Measurements from ENCODE around the gene DLG2.

Gene DLG2

DNA sequence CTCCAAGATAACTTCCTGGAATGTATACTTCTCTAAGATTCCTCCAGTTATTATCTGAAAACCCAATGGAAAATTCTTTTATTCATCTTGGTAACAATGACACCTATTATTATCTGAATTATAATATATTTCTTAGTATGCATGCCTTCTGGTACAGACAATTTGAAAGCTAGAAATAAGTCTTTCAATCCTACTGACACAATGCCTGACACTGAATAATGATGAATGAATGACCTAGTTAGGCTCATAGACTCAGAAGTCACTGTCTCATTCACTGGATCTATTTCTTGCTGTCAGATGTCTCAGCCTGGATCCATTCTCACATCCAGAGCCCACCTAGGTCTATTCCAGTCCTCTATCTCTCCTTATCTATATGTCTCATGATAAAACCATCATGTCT, 1214.3 kb downstream of the DLG2 start:
- TF ChIP-seq, protein P1, sequence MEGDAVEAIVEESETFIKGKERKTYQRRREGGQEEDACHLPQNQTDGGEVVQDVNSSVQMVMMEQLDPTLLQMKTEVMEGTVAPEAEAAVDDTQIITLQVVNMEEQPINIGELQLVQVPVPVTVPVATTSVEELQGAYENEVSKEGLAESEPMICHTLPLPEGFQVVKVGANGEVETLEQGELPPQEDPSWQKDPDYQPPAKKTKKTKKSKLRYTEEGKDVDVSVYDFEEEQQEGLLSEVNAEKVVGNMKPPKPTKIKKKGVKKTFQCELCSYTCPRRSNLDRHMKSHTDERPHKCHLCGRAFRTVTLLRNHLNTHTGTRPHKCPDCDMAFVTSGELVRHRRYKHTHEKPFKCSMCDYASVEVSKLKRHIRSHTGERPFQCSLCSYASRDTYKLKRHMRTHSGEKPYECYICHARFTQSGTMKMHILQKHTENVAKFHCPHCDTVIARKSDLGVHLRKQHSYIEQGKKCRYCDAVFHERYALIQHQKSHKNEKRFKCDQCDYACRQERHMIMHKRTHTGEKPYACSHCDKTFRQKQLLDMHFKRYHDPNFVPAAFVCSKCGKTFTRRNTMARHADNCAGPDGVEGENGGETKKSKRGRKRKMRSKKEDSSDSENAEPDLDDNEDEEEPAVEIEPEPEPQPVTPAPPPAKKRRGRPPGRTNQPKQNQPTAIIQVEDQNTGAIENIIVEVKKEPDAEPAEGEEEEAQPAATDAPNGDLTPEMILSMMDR (IDR thresholded peaks at IDR 0.05) = no peak

DNA sequence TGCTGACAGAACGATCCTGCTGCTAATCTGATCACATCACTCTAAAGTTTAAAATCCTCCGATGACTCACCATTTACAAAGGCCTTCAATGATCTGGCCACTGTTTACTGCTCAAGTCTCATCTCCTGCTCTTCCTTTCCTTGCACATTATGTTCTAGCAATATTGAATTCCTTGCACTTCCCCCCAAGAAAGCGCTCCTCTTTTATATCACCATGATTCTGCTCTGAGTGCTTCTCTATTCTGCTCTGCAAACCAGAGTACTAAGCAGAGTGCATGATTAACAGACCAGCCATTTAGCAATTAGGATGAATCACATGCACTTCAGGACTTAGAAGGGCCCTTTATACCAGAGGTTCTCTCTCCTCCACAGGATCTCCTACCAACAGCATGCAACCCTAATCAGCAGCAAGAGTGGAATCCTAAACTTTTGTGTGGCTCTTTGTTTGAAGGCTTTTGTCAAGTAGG, 1218.2 kb downstream of the DLG2 start:
- TF ChIP-seq, protein P1 (IDR thresholded peaks at IDR 0.05) = no peak

DNA sequence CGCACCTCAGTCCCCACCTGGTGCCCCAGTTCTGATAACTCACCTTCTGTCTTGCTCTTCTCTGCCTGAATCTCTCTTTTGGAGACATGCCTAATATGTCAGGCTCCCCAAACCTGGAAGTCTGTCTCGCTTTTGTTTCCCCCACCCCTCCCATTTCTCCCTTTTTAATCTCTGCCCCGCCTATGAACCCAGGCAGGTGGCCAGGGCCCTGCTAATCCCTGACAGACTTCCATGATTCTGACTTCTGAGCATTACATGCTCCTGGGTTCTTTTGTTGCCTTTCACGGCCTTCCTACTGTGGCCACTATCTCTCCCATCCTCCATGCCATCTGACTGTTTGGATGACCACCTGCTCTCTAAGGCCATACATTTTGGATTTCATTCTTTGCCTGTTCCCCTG, 1220.1 kb downstream of the DLG2 start:
- TF ChIP-seq, protein P1 (IDR thresholded peaks at IDR 0.05) = no peak

DNA sequence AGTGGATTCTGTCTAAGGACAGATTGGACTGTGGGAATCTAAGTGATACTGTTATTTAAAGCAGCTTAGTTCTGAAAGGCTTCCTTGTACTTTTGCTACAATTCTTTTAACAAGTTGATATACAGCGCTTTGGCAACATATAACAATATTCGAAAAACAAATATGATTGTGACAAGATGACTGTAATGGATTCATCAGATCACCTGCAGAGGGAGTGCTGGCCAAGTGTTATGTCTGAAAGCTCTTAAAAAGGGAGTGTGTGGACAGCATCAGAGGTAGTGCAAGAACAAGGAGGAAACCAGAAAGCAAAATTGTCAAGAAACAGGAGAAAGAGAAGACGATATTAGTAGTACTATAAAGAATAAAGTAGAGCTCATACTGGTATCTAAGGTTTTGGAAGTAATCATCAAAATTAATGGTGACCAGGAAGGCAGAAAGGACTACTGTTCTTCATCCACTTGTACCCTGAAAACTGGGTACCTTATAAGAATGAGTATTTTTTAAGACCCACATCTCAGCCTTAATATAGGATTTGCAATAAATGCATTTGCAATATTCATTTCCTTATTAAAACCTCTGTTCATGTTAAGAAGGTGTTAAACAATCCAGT, 1229.0 kb downstream of the DLG2 start:
- TF ChIP-seq, protein P1 (IDR thresholded peaks at IDR 0.05) = peak; percentile 71

DNA sequence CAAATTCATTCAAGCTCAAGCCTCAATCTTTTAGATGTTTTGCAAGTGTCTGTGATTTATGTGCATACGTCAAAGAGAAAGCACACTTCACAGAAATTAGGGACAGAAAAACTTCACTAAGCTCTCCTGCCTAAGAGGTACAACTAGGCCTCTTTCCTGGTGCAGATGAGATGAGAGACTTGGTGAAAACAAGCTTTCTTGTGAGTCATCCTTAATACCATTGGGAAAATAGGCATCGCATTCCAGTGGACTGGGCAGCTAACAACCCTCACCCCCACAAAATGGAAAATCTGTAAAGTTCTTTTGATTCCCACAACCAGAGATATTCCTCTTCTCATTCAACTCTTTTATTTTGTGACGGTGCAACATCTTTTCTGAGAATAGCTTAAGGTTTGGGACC, 1230.6 kb downstream of the DLG2 start:
- TF ChIP-seq, protein P1 (IDR thresholded peaks at IDR 0.05) = no peak

DNA sequence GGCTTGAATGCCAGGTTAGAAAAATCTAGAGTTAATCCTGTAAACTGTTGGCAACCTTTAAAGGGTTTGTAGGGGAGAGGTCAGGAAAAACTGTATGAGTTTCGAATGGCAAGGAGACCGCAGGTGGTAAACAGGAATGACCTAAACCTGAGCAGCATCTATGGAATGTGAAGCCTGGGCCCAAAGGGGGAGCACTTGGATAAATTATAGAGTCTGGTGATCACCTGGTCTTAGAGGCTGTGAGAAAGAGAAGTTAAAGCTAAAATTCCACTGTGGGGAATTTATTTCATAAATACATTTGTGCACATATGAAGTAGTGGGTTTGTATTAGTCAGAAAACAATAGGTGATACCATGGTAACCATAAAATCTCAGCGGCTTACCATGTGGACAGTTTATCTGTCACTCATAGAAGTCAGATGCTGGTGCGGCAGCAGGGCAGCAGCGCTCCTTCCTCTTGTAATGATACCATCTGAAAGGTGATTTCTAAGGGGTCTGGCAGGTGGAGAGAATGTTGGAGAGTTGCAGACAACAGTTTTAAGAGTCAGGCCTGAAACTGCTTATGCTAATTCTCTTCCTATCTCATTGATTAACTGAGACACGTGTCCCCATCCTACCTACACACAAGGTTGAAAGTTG, 1236.6 kb downstream of the DLG2 start:
- TF ChIP-seq, protein P1 (IDR thresholded peaks at IDR 0.05) = peak; percentile 22; the same call in 1 of the 2 replicates

DNA sequence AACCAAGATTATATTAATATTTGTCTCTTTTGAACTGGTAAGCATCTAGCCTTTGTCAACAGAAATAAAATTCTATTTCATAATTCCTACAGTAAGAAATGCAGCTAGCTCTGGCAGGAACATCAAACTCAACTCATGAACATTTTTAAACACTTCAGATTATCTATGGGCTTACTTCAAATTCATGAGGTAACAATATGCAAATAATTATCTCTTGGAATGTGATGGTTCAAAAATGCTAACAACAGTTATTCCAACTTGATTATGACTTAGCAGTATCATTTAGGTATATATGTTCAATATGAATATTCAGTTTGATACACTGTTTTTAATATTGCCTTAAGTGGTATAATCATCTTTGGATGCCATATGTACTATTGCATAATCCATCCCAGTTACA, 1237.4 kb downstream of the DLG2 start:
- TF ChIP-seq, protein P1 (IDR thresholded peaks at IDR 0.05) = no peak

Data from LNCAP (cell line).